RWPE1 (cell line): ENCODE data around the gene PHLDA2.
"Not testable (repeated sequence)": the region's sequence is repeated elsewhere in the genome, so short reads cannot be mapped to it uniquely, and the experiment has no call there.

Experiments
- CTCF ChIA-PET: fragments of 350-600 bp; sonication (Branson Sonifier 250); formaldehyde crosslinking; extraction: SDS; loops from one replicate; lab custom pipeline; 2021; lab: Yijun Ruan, JAX
- POLR2A ChIA-PET: fragments of 400-600 bp; formaldehyde crosslinking; extraction: SDS; loops from one replicate; lab custom pipeline; 2020; ENCODE audit warnings: antibody characterized with exemption; ENCODE audit not compliant: low non-redundant PET; lab: Yijun Ruan, JAX
- DNase-seq: peaks from one replicate; pipeline ENCODE4 v3.0.0; 2012; ENCODE audit warnings: low spot score
- H3K27ac ChIP-seq: fragments of 450-650 bp; 2 replicates; pipeline ENCODE4 v1.5.1; 2017
- TF ChIP-seq, protein P1 (sequence below): fragments of 450-650 bp; conservative IDR thresholded peaks from 2 replicates; pipeline ENCODE4 v1.5.1; 2017; ENCODE audit warnings: low read depth, mild to moderate bottlenecking

The PHLDA2 gene

DNA sequence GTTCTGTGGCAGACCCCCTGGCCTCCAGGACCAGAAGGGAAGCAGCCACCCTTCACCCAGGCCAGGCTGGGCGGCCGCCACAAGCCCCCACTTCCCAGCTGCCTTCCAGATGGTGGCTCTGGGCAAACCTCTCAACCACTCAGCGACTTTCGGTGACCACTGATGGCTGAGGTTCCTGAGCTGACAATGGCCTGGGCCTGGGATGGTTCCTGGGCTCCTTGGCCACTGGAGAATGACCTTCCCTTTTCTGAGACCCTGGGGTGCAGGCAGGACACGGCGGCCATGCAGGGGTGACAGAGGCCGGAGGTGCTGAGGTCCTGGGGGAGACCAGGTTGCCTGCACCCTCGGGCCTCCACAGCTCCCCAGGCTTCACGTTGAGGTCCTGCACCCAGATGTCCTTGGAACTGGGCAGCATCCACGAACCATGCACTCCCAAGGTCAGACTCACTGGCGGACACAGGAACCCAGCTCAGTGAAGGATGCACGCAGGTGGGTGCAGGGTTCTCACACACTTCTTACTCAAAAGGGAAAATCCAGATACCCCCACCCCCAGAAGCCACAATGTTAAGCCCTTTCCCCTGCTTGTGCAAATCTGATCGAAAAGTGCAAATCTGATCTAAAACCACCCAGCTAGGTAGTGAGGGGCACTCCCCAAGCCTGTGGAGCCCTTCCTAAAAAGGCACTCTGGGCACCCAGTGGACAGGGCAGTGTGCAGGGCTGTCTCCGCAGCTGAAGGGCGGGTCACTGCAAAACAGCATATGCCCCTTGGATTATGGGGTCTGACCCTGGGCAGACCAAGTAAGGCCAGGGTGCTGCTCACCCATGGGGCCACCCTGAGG, 13.9 kb upstream of the PHLDA2 start:
- peak overlapping the region; percentile 87 for H3K27ac ChIP-seq
- CTCF ChIA-PET, result interaction anchor here (0.6 to 1.4 kb wide), 4 partner anchors 10 to 149 kb away, joined by 4 to 5 read pairs (median 4); no protein-coding TSS in a partner anchor
- POLR2A ChIA-PET, result no interaction called here
- TF ChIP-seq, protein P1, sequence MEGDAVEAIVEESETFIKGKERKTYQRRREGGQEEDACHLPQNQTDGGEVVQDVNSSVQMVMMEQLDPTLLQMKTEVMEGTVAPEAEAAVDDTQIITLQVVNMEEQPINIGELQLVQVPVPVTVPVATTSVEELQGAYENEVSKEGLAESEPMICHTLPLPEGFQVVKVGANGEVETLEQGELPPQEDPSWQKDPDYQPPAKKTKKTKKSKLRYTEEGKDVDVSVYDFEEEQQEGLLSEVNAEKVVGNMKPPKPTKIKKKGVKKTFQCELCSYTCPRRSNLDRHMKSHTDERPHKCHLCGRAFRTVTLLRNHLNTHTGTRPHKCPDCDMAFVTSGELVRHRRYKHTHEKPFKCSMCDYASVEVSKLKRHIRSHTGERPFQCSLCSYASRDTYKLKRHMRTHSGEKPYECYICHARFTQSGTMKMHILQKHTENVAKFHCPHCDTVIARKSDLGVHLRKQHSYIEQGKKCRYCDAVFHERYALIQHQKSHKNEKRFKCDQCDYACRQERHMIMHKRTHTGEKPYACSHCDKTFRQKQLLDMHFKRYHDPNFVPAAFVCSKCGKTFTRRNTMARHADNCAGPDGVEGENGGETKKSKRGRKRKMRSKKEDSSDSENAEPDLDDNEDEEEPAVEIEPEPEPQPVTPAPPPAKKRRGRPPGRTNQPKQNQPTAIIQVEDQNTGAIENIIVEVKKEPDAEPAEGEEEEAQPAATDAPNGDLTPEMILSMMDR, result no peak
- no peak for DNase-seq

DNA sequence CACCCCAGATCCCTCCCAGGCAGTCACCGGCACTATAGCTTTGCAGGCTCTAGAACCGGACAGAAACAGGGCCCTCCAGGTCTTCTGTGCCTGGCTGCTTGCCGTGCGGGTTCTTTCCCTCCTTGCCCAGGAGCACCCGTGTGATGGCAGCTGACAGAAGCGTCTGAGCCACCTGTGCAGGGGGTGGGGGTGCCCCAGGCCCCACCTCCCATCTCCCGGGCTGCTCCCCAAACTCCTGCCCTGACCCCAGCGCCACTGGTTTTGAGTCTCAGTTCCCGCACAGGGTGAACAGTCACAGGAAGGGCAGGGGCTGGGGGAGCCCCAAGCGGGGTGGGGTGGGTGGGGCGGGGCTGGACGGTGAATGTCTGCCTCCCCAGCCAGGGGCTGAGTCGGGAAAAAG, 13.2 kb upstream of the PHLDA2 start:
- CTCF ChIA-PET, result no interaction called here
- POLR2A ChIA-PET, result no interaction called here
- no peak for DNase-seq
- TF ChIP-seq, protein P1, result no peak
- peak overlapping the region; percentile 87 for H3K27ac ChIP-seq

DNA sequence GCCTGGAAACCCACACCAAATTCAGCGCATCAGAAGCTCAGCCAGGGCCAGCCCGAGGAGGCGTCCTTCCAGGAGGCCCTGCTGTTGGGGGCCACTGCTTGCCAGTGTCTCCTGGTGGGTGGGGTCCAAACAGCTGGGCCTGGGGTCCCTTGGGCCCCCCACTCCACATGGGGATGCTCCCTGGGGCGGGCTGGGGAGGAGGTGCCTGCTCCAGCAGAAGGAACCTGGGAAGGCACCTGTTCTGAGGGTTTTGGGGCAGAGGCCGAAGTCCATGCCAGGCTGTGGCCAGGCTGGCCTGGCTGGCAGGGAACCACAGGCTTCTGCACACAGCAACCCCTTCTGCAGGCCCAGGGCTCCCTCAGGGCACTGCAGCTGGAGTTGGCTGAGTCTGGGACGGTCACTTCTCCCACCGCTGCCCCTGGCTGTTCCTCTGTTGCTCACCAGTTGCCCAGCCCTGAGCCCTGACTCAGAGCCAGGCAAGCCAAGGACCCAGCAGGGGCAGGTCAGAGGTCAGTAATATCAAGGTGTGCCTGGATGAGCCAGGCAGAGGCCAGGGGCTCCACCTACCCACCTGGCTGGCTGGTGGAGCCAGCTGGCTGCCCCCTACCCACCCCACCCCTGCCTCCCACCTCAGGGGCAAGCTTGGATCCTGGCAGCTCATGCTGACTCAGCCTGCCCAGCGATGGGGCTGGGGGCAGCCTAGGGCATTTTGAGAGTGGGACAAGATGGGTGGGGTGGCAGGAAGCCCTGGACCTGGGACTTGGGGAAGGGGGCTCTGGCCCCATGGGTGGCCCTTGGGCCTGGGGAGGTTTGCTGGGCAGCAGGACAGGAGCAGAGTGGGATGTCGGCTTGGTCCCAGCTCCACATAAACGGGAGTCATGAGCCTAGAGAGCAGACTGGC, 12.0 kb upstream of the PHLDA2 start:
- TF ChIP-seq, protein P1, result no peak
- H3K27ac ChIP-seq, result peak overlapping the region; percentile 87
- CTCF ChIA-PET, result interaction anchor here (0.6 to 1.2 kb wide), 2 partner anchors 96 to 109 kb away, joined by 3 to 4 read pairs; no protein-coding TSS in a partner anchor
- no peak for DNase-seq
- POLR2A ChIA-PET, result no interaction called here

DNA sequence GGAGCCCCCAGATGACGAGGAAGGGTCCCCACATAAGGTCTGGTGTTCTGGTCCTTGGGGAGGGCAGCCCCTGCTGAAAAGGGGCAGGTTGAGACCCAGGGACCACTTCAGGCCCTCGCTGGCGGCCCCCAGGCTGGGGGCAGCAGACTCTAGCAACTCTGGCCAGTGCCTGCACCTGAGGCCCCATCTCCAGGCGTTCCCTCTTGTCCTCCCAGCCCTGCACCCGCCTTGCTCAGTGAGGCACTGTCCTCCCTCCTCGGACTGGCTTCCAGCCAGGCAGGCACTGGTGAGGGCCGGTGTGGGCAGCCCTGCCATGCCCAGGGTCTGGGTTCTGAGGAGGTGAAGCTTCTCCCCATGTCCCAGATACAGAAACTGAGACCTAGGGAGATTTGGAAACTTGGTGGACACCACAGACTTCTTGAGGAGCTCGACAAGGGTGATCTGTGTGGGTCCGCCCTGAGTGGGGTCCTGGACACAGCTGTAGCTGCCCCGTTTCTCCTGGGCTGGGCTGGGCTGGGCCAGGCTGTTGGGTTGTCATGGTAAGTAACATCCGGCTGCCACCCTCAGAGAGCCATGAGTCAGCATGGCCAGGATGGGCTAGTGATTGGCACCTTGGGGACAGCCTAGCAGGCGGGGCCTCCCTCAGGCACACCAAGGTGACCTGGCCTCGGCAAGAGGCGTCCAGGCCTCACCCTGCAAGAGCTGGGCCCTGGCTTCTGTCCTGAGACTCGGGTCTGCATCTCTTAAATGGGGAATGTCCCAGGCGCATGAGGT, 11.1 kb upstream of the PHLDA2 start:
- ChIA-PET POLR2A (no interaction called here), CTCF (no interaction called here)

DNA sequence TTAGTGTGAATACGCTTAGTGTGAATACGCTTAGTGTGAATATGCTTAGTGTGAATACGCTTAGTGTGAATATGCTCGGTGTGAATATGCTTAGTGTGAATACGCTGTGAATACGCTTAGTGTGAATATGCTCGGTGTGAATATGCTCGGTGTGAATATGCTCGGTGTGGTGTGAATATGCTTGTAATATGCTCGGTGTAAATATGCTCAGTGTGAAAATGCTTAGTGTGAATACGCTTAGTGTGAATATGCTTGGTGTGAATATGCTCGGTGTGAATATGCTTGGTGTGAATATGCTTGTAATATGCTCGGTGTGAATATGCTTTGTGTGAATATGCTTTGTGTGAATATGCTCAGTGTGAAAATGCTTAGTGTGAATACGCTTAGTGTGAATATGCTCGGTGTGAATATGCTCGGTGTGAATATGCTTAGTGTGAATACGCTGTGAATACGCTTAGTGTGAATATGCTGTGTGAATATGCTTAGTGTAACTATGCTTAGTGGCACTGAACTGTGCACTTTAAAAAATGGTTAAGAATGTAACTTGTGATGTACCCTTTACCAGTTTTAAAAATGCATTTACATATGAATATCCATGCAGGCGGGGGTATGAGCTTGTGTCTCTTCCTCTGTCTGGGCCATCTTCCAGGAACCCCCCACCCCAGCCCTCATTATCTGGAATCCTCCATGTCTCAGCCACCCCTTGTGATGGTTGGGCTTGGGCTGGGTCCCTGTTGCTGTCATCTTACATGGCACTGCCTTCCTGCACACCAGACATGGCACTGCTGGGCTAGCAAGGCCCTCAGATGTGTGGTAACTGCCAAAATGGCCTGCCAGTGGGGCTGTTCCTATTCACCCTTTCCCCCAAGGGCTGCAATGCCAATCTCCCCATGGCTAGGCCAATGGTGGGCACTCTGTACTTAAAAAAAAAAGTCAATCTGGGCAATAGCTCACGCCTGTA, 9.5 kb upstream of the PHLDA2 start:
- CTCF ChIA-PET, result interaction anchor here (0.7 to 1.2 kb wide), 3 partner anchors 7 to 75 kb away, joined by 3 to 10 read pairs (median 5); no protein-coding TSS in a partner anchor
- DNase-seq, POLR2A ChIA-PET: not testable (repeated sequence)
- peak overlapping the region; percentile 87 for H3K27ac ChIP-seq

More for the DNA sequence above, 11.1 kb upstream of the PHLDA2 start:
- TF ChIP-seq, protein P1, result no peak
- peak; percentile 59 for DNase-seq
- peak overlapping the region; percentile 87 for H3K27ac ChIP-seq

DNA sequence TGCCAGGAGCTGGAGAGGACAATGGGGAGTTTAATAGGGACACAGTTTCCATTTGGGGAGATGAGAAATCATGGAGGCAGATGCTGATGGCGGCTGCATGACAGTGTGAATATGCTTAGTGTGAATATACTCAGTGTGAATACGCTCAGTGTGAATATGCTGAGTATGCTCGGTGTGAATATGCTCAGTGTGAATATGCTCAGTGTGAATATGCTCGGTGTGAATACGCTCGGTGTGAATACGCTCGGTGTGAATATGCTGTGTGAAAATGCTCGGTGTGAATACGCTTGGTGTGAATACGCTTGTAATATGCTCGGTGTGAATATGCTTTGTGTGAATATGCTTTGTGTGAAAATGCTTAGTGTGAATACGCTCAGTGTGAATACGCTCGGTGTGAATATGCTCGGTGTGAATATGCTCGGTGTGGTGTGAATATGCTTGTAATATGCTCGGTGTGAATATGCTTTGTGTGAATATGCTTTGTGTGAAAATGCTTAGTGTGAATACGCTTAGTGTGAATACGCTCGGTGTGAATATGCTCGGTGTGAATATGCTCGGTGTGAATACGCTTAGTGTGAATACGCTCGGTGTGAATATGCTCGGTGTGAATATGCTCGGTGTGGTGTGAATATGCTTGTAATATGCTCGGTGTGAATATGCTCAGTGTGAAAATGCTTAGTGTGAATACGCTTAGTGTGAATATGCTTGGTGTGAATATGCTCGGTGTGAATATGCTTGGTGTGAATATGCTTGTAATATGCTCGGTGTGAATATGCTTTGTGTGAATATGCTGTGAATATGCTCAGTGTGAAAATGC, 8.6 kb upstream of the PHLDA2 start:
- DNase-seq, CTCF ChIA-PET, POLR2A ChIA-PET, H3K27ac ChIP-seq: not testable (repeated sequence)
